Activated CD8-positive, alpha-beta memory T cell treated with anti-CD3 and anti-CD28 coated beads, Interleukin-2, amount 50 U/mL, for 24 hours (primary cell): ENCODE results near the gene TSC22D3.

Source experiments
- DNase-seq: peaks from one replicate; pipeline ENCODE4 v3.0.0-alpha.2; 2020; ENCODE audit errors: extremely low read depth

TSC22D3 gene

DNA sequence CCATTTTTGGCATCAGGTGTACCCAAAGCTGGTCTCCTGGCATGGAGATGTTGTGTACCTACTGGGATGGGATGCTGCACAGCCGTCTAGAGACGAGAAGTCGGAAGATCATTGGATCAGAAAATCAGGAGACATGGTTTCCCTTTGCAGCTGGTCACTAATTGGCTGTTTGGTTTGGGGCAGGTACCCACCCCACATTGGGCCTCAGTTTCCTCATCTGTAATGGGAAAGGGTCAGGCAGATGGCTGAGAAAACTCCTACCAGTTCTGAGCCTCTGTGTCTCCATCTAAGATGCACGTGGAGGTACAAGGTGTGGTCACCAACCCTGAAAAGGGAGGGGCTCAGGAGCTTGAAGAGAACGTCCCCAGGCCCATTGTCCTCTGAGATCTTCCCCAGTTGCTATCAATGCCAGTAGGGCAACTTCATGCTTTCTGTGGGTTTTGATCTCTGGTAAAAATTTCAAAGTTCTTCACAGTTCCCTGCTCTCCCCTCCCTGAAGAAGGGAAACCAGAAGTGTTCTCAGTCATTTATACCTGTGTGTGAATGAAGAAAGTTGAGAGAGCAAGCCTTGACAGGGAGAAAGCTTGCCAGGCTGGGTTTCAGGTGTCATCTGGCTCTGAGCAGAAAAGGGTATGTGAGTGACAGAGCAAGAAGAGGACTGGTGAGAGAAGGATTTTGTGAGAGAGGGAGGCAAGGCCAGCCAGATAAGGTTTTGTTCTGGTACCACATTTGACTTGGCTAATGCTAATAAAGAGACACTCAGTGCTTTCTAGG lies 15.1 kb downstream of the TSC22D3 start:
- DNase-seq: no peak

DNA sequence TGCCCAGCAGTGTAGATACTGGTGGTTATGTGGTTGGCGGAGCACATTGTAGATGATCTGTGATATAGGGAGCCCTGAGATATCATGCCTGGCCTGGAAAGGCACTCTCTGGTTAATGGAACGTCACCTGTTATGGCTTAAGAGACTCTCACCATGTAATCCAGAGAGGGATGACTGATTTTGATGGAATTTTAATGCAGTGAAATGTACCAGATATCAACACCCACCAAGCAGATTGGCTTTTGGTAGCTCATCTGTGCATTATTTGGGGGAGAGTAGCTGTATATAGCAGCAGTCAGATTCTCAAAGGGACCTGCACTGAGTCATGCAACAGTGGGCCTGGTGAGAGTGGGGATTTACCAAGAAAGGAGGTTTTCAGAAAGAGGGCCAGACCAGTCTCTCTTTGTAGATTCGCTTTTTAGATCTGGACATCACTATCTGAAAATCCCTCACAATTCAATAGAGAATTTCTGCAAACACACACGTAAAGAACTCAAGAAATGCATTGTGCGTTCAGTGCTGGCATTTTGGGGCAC lies 17.3 kb downstream of the TSC22D3 start:
- DNase-seq: no peak

DNA sequence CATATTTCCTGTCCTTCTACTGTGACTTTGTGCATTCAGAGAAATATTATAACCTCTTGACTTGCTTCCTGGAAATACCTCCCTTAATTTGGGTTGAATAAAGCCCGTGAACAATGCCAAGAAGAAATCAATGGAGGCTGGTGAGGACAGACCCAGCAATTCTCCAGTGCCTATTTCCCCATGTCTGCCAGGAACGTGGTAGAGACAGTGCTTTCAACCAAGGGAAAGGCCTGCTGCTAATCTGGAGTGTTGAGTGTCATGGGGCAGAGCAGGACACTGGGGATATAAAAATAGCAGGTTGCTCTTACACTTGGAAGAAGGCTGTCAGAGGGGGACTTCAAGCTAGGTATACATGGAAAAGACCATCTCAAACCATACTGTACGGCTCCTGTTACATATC lies 19.9 kb downstream of the TSC22D3 start:
- no peak for DNase-seq

DNA sequence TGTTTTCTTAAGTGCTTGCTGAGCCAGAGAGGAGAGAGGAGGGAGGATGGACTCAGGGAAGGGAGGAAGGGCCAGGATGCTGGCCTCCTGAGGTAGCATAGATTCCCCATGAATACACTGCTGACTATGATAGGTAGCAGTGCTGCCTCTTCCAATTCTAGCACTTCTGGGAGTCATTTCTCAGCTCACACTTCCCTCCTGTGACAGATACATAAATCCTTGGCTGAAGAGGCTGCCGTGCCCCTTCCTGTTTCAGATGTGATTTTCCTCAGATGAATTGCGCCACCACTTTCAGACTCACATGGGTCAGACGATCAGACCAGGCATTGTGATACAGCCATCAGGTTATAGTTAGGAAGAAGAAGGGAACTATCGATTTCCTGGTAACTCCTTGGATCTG lies 22.4 kb downstream of the TSC22D3 start:
- no peak for DNase-seq

DNA sequence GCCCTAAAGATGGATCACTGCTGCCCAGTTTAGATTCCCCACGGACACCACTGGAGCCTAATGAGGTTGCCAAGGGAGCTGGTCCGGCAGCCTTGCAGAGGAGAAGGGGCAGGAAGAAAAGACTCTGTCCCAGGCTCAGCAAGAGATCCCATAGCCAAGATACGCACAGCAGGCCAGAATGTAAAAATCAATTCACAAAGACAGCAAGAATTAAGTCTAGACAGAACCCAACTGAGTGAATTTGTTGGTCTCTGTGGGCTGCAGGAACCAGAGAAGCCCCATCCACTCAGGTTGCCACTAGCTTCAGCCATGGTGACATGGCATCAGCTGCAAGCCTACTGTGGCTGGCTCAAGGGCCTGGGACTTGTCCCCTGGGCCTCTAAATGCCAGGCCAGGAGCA lies 22.9 kb downstream of the TSC22D3 start:
- no peak for DNase-seq

GRCh38 chrX:107752043-107752442 lies 23.5 kb downstream of the TSC22D3 start:
- no peak for DNase-seq

DNA sequence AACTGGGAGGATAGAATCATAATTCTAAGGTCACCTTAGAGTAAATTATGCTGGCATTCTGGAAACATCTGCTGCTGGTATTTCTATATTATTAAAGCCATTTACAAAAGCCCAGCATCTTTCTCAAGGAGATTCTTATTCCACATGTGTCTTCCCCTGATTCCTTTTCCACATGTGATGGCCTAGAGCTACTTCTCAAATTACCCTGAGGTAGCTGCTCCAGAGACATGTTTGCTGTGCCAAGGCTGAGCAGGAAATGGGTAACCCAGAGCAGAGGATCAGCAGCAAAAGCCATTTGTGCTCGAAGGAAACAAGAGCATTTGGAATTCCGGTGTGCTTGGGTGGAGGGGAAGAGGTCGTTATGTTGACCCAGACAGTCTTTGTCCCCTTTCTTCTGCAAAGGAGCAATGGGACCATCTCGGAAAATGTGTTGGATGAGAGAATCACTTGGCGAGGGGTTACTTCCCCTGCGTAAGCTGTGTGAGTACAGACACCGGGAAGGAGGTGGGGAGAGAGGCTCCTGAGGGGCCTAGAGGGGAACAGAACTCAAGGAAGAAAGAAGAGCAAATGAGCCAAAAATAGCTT lies 24.6 kb downstream of the TSC22D3 start:
- DNase-seq: no peak

- no peak for DNase-seq
Measured at GRCh38 chrX:107750263-107750662, 25.3 kb downstream of the TSC22D3 start.

DNA sequence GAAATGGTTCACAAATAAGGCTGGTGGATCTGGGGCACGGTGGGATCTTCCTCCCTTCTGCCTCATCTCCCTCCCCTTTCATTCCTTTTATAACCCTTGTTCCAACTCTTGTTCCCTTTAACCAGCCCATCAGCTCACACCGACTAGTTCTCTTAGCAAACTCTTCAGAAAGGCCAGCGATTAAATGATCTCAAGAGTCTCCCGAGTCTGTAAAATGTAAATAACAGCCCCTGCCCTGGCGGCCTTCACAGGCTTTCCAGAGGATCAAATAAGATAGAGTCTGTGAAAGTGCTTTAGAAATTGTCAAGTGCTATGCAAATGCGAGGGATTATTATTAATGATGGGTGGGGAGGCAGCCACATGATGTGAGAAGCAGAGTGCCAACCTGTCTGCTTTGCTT lies 27.1 kb downstream of the TSC22D3 start:
- no peak for DNase-seq

DNA sequence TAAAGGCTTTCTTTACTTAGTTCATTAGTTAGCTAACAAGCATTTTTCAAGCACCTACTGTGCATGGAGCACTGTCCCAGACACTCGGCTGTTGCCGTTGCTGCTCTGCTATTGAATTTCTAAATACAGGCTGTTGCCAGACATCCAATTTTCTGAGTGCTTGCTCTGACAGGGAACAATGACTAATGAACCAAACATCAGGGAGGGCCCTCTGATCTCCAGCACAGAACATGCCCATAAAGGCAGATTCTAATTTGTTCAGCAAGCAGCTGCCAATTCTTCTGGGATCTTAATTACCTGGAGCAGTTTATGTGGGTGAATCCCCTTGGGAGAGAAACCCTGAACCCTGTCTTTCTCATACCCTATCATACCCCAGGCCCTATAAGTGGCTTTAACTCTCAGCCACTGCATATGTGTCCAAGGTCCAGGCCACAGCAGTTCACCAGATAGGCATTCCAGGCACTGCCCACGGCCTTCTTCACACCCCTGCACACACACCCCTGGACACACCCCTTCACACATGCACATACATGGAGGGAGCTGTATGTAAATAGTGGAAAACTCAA lies 27.9 kb downstream of the TSC22D3 start:
- no peak for DNase-seq

GRCh38 chrX:107744868-107745267 lies 30.7 kb downstream of the TSC22D3 start:
- no peak for DNase-seq

- no peak for DNase-seq
Measured at GRCh38 chrX:107743995-107744394, 31.6 kb downstream of the TSC22D3 start.

- no peak for DNase-seq
Measured at GRCh38 chrX:107742700-107743191, 32.8 kb downstream of the TSC22D3 start.

DNA sequence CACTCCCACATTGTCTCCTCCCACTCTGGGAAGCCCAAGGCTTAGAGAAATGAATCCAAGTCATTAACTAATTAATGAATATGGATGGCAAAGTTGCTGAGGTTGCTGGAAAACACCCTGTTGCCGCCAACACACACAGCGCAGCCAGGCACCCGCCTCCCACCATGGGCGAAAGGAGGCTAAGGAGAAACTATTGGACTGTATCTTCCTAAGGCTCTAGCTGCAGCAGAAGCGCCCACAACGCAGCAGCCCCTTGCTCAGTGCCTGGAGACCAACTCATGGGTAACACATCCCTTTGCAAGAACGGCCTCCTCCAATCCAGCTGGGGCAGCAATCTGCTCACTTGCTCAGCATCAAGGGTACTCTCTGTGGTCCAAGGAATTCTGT lies 34.2 kb downstream of the TSC22D3 start:
- no peak for DNase-seq

GRCh38 chrX:107739541-107739940 lies 36.0 kb downstream of the TSC22D3 start:
- no peak for DNase-seq

DNA sequence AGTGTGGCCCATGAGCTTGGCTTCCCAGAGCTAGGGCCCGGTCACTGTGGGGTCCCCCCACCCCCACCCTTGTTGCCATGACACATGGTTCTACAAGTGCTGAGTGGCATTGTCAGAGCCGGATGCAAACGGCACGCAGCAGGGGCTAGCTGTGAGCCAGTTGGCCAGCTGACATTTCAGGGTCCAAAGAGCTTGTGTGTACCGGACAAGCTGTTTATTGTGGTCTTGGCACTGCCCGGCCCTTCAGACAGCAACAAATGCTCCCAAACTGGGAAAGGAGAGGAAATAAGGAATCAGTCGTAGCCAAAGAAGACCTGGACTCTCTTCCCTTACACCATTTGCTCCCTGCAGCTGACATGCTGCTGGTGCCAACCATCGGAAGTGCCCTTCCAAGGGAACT lies 36.8 kb downstream of the TSC22D3 start:
- no peak for DNase-seq

- no peak for DNase-seq
Measured at GRCh38 chrX:107738272-107738671, 37.3 kb downstream of the TSC22D3 start.

GRCh38 chrX:107736781-107737531 lies 38.6 kb downstream of the TSC22D3 start:
- no peak for DNase-seq

DNA sequence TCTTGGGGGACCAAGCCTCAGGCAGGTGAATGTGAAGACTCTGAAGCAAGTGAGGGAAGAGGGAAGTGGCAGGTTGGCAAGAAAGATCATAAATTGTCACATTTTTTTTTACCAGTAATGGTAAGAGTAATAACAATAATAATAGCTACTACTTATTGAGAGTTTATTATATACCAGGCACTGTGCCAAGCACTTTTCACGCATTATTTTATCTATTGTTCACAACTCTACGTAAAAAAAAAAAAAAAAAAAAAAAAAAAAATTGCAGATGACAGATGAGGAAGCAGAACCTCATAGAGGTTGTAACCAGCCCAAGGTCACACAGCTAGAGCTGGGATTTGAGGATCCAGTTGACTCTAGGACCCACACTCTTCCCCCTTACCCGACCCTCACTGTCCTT lies 40.9 kb downstream of the TSC22D3 start:
- DNase-seq: no peak

GRCh38 chrX:107733686-107734085 lies 41.9 kb downstream of the TSC22D3 start:
- no peak for DNase-seq

- no peak for DNase-seq
Measured at GRCh38 chrX:107731831-107732502, 43.6 kb downstream of the TSC22D3 start.
